H1 (cell line): ENCODE results near the gene HSP90B1. TPM values are rescaled to one million over a fixed set of nuclear protein-coding genes. Genes with fewer than 3 reads are reported as not detected.
A peak's percentile ranks its signal among the peaks of the same experiment; 100 is the strongest.

Experiments
- BACH1 ChIP-seq: IDR thresholded peaks from 2 replicates; pipeline ENCODE4 v1.6.1; 2012; ENCODE audit warnings: low read length, improper control_type of control experiment
- CHD7 ChIP-seq: fragments of 300-600 bp; sonication (generic); IDR thresholded peaks from 2 replicates; pipeline ENCODE4 v1.7.1; 2012; ENCODE audit warnings: low read length, moderate library complexity, mild to moderate bottlenecking, inconsistent platforms; ENCODE audit not compliant: insufficient replicate concordance
- PHF8 ChIP-seq: fragments of 200-600 bp; sonication (generic); conservative IDR thresholded peaks from 2 replicates; pipeline ENCODE4 v1.7.1; 2012; ENCODE audit warnings: low read depth, mild to moderate bottlenecking, inconsistent platforms, low read length, moderate library complexity
- RBBP5 ChIP-seq: IDR thresholded peaks from 2 replicates; pipeline ENCODE4 v1.7.1; 2012; ENCODE audit warnings: low read depth, mild to moderate bottlenecking, inconsistent platforms, low read length, moderate library complexity, borderline replicate concordance
- SAP30 ChIP-seq: fragments of 300-600 bp; sonication (generic); IDR thresholded peaks from 2 replicates; pipeline ENCODE4 v1.7.1; 2012; ENCODE audit warnings: low read length, moderate library complexity, mild to moderate bottlenecking, inconsistent platforms; ENCODE audit not compliant: insufficient read depth, insufficient replicate concordance
- SIN3A ChIP-seq, 2 experiments: IDR thresholded peaks in 1 of 2; conservative IDR thresholded peaks in 1 of 2; 2 replicates each; pipeline ENCODE4 v1.6.1; 2011 to 2012; ENCODE audit warnings: low read length in 2 of 2, improper control_type of control experiment in 1 of 2, low read depth in 1 of 2, mild to moderate bottlenecking in 1 of 2
- SRF ChIP-seq: IDR thresholded peaks from 2 replicates; pipeline ENCODE4 v1.6.1; 2011; ENCODE audit warnings: mild to moderate bottlenecking, low read depth, low read length, moderate library complexity
- TAF1 ChIP-seq: IDR thresholded peaks from 2 replicates; pipeline ENCODE4 v1.6.1; 2011; ENCODE audit warnings: mild to moderate bottlenecking, low read depth, low read length
- ZNF274 ChIP-seq: IDR thresholded peaks from 2 replicates; pipeline ENCODE4 v1.7.0; 2012; ENCODE audit warnings: low read length, borderline replicate concordance; ENCODE audit errors: extremely low read depth
- polyA plus RNA-seq, 7 experiments: library from polyadenylated mRNA; depleted of rRNA in 3 of 7; stranded (reverse) in 5 of 7; unstranded in 2 of 7; fragments of >200 nt in 5 of 7; fragments of 200-250 nt in 2 of 7; gene quantifications; 1 replicate in 5 of 7; 2 replicates in 1 of 7; 4 replicates in 1 of 7; pipeline versions ENCODE4 v1.2.1 to v1.2.3, GENCODE V29; 2011 to 2013; ENCODE audit warnings: missing spikeins in 2 of 7, mixed read lengths in 2 of 7
- total RNA-seq: library from RNA; stranded (reverse); fragmentation: NEBNext Ultra II Directional; extraction: Animal tissue kit (Norgen Biotek cat#: 25700); gene quantifications from 2 replicates; pipeline ENCODE4 v1.2.1, GENCODE V29; 2021

Gene HSP90B1
- total and polyA plus RNA-seq, 2 of the 8 experiments (the other 6 are each of a cell fraction or from before 2014, with no cell fraction given): 161 to 847 TPM

DNA sequence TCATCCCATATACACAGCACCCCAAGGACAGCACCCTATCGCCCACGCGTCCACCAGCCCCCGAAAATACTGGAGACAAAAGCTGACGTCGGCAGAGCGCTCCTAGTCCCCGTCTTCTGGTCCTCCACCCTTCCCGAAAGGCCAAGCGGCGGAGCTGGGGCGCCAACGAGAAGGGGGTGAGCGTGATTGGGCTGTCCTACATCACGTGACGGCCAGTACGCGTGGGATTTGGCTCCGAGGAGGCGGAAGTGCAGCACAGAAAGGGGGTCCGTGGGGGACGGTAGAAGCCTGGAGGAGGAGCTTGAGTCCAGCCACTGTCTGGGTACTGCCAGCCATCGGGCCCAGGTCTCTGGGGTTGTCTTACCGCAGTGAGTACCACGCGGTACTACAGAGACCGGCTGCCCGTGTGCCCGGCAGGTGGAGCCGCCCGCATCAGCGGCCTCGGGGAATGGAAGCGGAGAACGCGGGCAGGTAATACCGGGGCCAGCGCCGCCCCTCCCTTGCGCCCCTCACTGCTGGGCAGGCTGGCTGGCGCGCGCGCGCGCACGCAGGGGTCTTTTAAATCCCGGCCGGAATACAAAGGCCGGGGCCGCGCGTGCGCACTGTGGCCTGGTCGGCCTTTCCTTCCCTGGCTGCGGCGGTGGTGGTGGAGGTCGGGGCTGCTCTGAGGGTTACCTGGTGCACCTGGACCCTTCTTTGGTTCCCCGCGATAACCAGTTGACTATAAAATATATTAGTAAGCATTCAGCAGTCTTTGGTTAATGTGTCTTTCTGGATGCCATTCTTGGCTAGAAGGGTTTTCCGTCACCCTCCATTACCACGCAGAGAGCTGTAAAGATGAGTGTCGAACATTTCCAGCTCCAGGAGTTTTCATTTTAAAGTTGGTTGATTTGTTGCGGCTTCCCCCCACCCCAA, 35.6 kb downstream of the HSP90B1 start, which contains the start of gene TDG (continued):
- TF ChIP-seq CHD7 (no peak), SIN3A (conservative IDR thresholded peaks at IDR 0.05 in 1 of 2, IDR thresholded peaks at IDR 0.05 in 1 of 2; ENCODE audit: low read depth in 1 of 2, low read length in 2 of 2) (peak; percentile 8 to 54; a peak in 1 of 4 replicates), PHF8 (peak; percentile 99), SAP30 (no peak), SRF (no peak), BACH1 (peak; percentile 55; the same call in 1 of the 2 replicates), TAF1 (peak; percentile 97), RBBP5 (peak; percentile 83; the same call in 1 of the 2 replicates), ZNF274 (no peak)
